Activated effector memory CD4-positive, alpha-beta T cell treated with anti-CD3 and anti-CD28 coated beads, Interleukin-2, amount 50 U/mL, for 16 hours (primary cell): ENCODE data around the gene FOXO1.
"Not testable (repeated sequence)": the region's sequence is repeated elsewhere in the genome, so short reads cannot be mapped to it uniquely, and the experiment has no call there.

Experiments used
- DNase-seq: peaks from one replicate; pipeline ENCODE4 v3.0.0-alpha.2; 2020

The FOXO1 gene

GRCh38 chr13:40666045-40666932 lies at the start of gene FOXO1:
TSS of gene FOXO1 (minus strand) at chr13:40666641. CDS start at chr13:40666212, 429 bp downstream.
- peak; percentile 96 for DNase-seq

- not testable (repeated sequence) for DNase-seq
Measured at GRCh38 chr13:40714433-40714832, 48.0 kb upstream of the FOXO1 start.

- no peak for DNase-seq
Measured at GRCh38 chr13:40706439-40706838, 40.0 kb upstream of the FOXO1 start.

GRCh38 chr13:40697711-40698110 lies 31.3 kb upstream of the FOXO1 start:
- DNase-seq = no peak

- no peak for DNase-seq
Measured at GRCh38 chr13:40694426-40694825, 28.0 kb upstream of the FOXO1 start.

GRCh38 chr13:40692946-40693345 lies 26.5 kb upstream of the FOXO1 start:
- DNase-seq = no peak

- no peak for DNase-seq
Measured at GRCh38 chr13:40688781-40689180, 22.3 kb upstream of the FOXO1 start.

GRCh38 chr13:40682449-40683240 lies 16.2 kb upstream of the FOXO1 start:
- peak; percentile 37 for DNase-seq

- peak; percentile 60 for DNase-seq
Measured at GRCh38 chr13:40681341-40682146, 15.1 kb upstream of the FOXO1 start.

- DNase-seq = peak; percentile 10
Measured at GRCh38 chr13:40680659-40681323, 14.3 kb upstream of the FOXO1 start.

- peak; percentile 4 for DNase-seq
Measured at GRCh38 chr13:40679480-40679985, 13.1 kb upstream of the FOXO1 start.

- DNase-seq = no peak
Measured at GRCh38 chr13:40677064-40677463, 10.6 kb upstream of the FOXO1 start.

GRCh38 chr13:40676007-40676406 lies 9.6 kb upstream of the FOXO1 start:
- DNase-seq = no peak

- no peak for DNase-seq
Measured at GRCh38 chr13:40673414-40673813, 7.0 kb upstream of the FOXO1 start.

GRCh38 chr13:40672765-40673397 lies 6.4 kb upstream of the FOXO1 start:
- no peak for DNase-seq

- no peak for DNase-seq
Measured at GRCh38 chr13:40671956-40672764, 5.7 kb upstream of the FOXO1 start.

GRCh38 chr13:40670307-40670706 lies 3.9 kb upstream of the FOXO1 start:
- no peak for DNase-seq

GRCh38 chr13:40668335-40668734 lies 1.9 kb upstream of the FOXO1 start:
- DNase-seq = peak; percentile 72

- no peak for DNase-seq
Measured at GRCh38 chr13:40667622-40667978, 1.2 kb upstream of the FOXO1 start.

- DNase-seq = peak; percentile 75
Measured at GRCh38 chr13:40666933-40667621, 636 bp upstream of the FOXO1 start.
